Astrocyte (in vitro differentiated cells and primary cell): ENCODE data around the gene NTRK3. TPM values are rescaled to one million over a fixed set of nuclear protein-coding genes. Genes with fewer than 3 reads are reported as not detected.

ENCODE experiments used
- DNase-seq: peaks from one replicate; pipeline ENCODE4 v3.0.0-alpha.2; 2010; ENCODE audit warnings: low read depth
- FAIRE-seq: peaks from 2 replicates; lab custom pipeline; 2011; peaks lifted over from hg19 to GRCh38; lab: Jason Lieb, UNC
- H2AFZ ChIP-seq: 2 replicates; pipeline ENCODE4 v1.6.0; 2012; ENCODE audit warnings: low read depth, low read length, inconsistent platforms
- H3K27ac ChIP-seq: 2 replicates; pipeline ENCODE4 v1.5.1; 2011; ENCODE audit warnings: low read depth, low read length, inconsistent platforms
- H3K27me3 ChIP-seq: 2 replicates; pipeline ENCODE4 v1.6.0; 2011; ENCODE audit warnings: low read length, inconsistent platforms; ENCODE audit not compliant: insufficient read depth
- H3K36me3 ChIP-seq: 2 replicates; pipeline ENCODE4 v1.5.1; 2011; ENCODE audit warnings: low read length, inconsistent platforms; ENCODE audit not compliant: insufficient read depth
- H3K4me1 ChIP-seq: 2 replicates; pipeline ENCODE4 v1.5.1; 2011; ENCODE audit warnings: low read length, inconsistent platforms; ENCODE audit not compliant: insufficient read depth
- H3K4me2 ChIP-seq: 2 replicates; pipeline ENCODE4 v1.6.0; 2012; ENCODE audit warnings: low read length, inconsistent platforms
- H3K4me3 ChIP-seq: 2 replicates; pipeline ENCODE4 v1.5.1; 2011; ENCODE audit warnings: low read depth, mild to moderate bottlenecking, low read length, inconsistent platforms; ENCODE audit not compliant: insufficient read depth
- H3K79me2 ChIP-seq: 2 replicates; pipeline ENCODE4 v1.6.0; 2012; ENCODE audit warnings: mild to moderate bottlenecking, low read length, inconsistent platforms; ENCODE audit not compliant: insufficient read depth
- H3K9ac ChIP-seq: 2 replicates; pipeline ENCODE4 v1.6.0; 2012; ENCODE audit warnings: mild to moderate bottlenecking, low read length, inconsistent platforms
- H3K9me3 ChIP-seq: 2 replicates; pipeline ENCODE4 v1.5.1; 2012; ENCODE audit warnings: low read depth, mild to moderate bottlenecking, low read length, inconsistent platforms; ENCODE audit not compliant: insufficient read depth
- H4K20me1 ChIP-seq: 2 replicates; pipeline ENCODE4 v1.6.0; 2012; ENCODE audit warnings: low read length, inconsistent platforms; ENCODE audit not compliant: insufficient read depth
- H3K27ac Mint-ChIP-seq: one replicate; pipeline ENCODE4 v1.8.0; 2021; ENCODE audit warnings: mild to moderate bottlenecking, mixed read lengths; ENCODE audit not compliant: unreplicated experiment
- H3K27me3 Mint-ChIP-seq: one replicate; pipeline ENCODE4 v1.8.0; 2021; ENCODE audit warnings: low read depth, mixed read lengths; ENCODE audit not compliant: unreplicated experiment
- H3K36me3 Mint-ChIP-seq: one replicate; pipeline ENCODE4 v1.8.0; 2021; ENCODE audit warnings: low read depth, mixed read lengths; ENCODE audit not compliant: unreplicated experiment
- H3K4me1 Mint-ChIP-seq: one replicate; pipeline ENCODE4 v1.8.0; 2021; ENCODE audit warnings: low read depth, mixed read lengths; ENCODE audit not compliant: unreplicated experiment
- H3K4me3 Mint-ChIP-seq: one replicate; pipeline ENCODE4 v1.8.0; 2021; ENCODE audit warnings: mild to moderate bottlenecking, moderate library complexity, mixed read lengths; ENCODE audit not compliant: unreplicated experiment
- H3K9me3 Mint-ChIP-seq: one replicate; pipeline ENCODE4 v1.8.0; 2021; ENCODE audit warnings: mild to moderate bottlenecking, mixed read lengths; ENCODE audit not compliant: unreplicated experiment
- CTCF ChIP-seq: IDR thresholded peaks from 2 replicates; pipeline ENCODE4 v1.5.1; 2011; ENCODE audit warnings: low read depth, mild to moderate bottlenecking, inconsistent platforms, low read length, moderate library complexity; ENCODE audit not compliant: insufficient read depth
- EZH2 ChIP-seq: IDR thresholded peaks from 2 replicates; pipeline ENCODE4 v1.6.1; 2012; ENCODE audit warnings: mild to moderate bottlenecking, low read length, inconsistent platforms; ENCODE audit not compliant: insufficient read depth
- total RNA-seq: library from RNA; stranded (reverse); gene quantifications from 2 replicates; pipeline ENCODE4 v1.2.1, GENCODE V29; 2021

Gene NTRK3
- total RNA-seq, 1 donor from 2014 or later = 12.9 TPM

DNA sequence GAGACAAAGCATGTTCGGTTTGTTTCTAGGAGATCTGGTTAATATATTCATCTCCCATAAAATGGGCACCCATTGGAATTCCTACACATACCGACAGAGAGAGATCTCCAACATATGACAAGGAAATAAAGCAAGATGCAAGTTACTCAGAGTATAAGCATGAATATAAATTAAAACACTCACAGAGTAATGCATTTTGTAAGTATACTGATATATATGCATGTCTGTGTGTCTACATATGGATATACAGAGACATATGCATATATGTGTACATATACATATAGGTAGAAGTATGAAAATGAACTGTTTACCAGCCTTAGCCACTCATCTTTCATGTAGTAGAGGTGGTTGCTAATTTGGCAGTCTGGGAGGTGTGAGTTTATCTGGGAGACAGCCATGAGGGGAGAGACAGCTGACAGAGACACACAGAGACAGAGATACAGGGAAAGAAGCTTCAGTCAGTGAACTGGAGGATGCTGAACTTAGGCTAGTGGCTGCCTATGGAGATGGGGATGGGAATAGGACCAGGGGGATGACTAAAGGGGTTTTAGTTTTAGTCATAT, 134.5 kb downstream of the NTRK3 start:
- Mint-ChIP-seq H3K27ac (no peak overlapping the region), H3K4me3 (no peak overlapping the region), H3K9me3 (peaks cover 4% of the 10 kb centered on the region), H3K4me1 (peaks cover 2% of the 10 kb centered on the region), H3K27me3 (peaks cover 3% of the 10 kb centered on the region), H3K36me3 (peaks cover 5% of the 10 kb centered on the region)
- H3K79me2 ChIP-seq = no peaks in the 10 kb centered on the region
- H3K4me2 ChIP-seq = no peak overlapping the region
- H3K27ac ChIP-seq = no peak overlapping the region
- no peaks in the 10 kb centered on the region for H3K27me3 ChIP-seq
- no peaks in the 10 kb centered on the region for H3K4me1 ChIP-seq
- no peaks in the 10 kb centered on the region for H4K20me1 ChIP-seq
- FAIRE-seq (no peak), DNase-seq (no peak)
- H3K4me3 ChIP-seq = no peak overlapping the region
- H3K9me3 ChIP-seq = no peaks in the 10 kb centered on the region
- H3K36me3 ChIP-seq = no peaks in the 10 kb centered on the region
- H3K9ac ChIP-seq = no peak overlapping the region
- TF ChIP-seq CTCF (no peak), EZH2 (no peak)
- no peak overlapping the region for H2AFZ ChIP-seq

DNA sequence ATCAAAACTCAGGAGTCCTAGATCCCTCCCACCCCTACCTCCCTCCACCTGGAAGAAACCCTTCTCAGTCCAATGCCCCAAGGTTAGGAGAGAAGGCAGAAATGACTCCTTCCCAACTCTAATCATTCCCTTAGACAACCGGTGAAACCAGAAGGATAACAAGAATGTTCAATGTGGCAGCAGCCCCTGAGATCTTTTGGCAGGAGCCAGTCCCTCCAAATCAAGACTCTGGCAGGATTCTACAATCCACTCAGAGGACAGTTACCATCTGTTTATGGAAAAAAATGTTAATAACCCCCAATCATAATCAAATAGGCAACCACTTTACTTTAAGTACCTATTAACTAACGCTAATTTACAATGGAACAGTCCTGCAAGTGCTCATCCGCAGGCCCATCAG, 136.5 kb downstream of the NTRK3 start:
- Mint-ChIP-seq H3K4me3 (no peak overlapping the region), H3K9me3 (no peaks in the 10 kb centered on the region), H3K36me3 (peaks cover 2% of the 10 kb centered on the region), H3K27me3 (peaks cover 3% of the 10 kb centered on the region), H3K4me1 (no peaks in the 10 kb centered on the region), H3K27ac (no peak overlapping the region)
- DNase-seq = no peak
- Histone ChIP-seq H3K36me3 (no peaks in the 10 kb centered on the region), H3K4me2 (no peak overlapping the region), H3K27me3 (no peaks in the 10 kb centered on the region), H2AFZ (no peak overlapping the region), H3K4me3 (no peak overlapping the region), H4K20me1 (no peaks in the 10 kb centered on the region), H3K79me2 (no peaks in the 10 kb centered on the region), H3K4me1 (no peaks in the 10 kb centered on the region), H3K27ac (no peak overlapping the region), H3K9me3 (no peaks in the 10 kb centered on the region), H3K9ac (no peak overlapping the region)
- no peak for TF ChIP-seq EZH2
- TF ChIP-seq CTCF = no peak
- no peak for FAIRE-seq

GRCh38 chr15:88118741-88119140, 137.8 kb downstream of the NTRK3 start:
- Histone ChIP-seq H3K4me2 (no peak overlapping the region), H3K27ac (no peak overlapping the region), H4K20me1 (no peaks in the 10 kb centered on the region), H3K4me3 (no peak overlapping the region), H3K9ac (no peak overlapping the region), H3K4me1 (no peaks in the 10 kb centered on the region), H3K36me3 (no peaks in the 10 kb centered on the region), H3K79me2 (no peaks in the 10 kb centered on the region), H3K27me3 (no peaks in the 10 kb centered on the region), H3K9me3 (no peaks in the 10 kb centered on the region), H2AFZ (no peak overlapping the region)
- no peak for DNase-seq
- Mint-ChIP-seq H3K4me1 (peaks cover 4% of the 10 kb centered on the region), H3K36me3 (peaks cover 2% of the 10 kb centered on the region), H3K9me3 (no peaks in the 10 kb centered on the region), H3K27ac (no peak overlapping the region), H3K4me3 (no peak overlapping the region), H3K27me3 (peaks cover 3% of the 10 kb centered on the region)
- no peak for FAIRE-seq
- TF ChIP-seq EZH2 (no peak), CTCF (no peak)
